ENCODE measurements around the gene USP32.

- no peak for TF ChIP-seq CTCF (IDR thresholded peaks at IDR 0.05; ENCODE audit: extremely low read depth in 1 of 2, insufficient read depth in 1 of 2, low read depth in 1 of 2, low read length in 2 of 2)
- no peak for TF ChIP-seq POLR2A (IDR thresholded peaks at IDR 0.05; ENCODE audit: low read depth, low read length)
- no peak for TF ChIP-seq MAX (IDR thresholded peaks at IDR 0.05; ENCODE audit: insufficient read depth, insufficient read length)
Measured at GRCh38 chr17:60395508-60396065, 3.7 kb upstream of the USP32 start.

Measured in endothelial cell of umbilical vein (primary cell).